LNCAP (cell line): ENCODE results near the gene TRIM32.

Experiments
- CTCF ChIP-seq: fragments of 450-650 bp; IDR thresholded peaks from 2 replicates; pipeline ENCODE4 v1.5.1; 2017; ENCODE audit warnings: mild to moderate bottlenecking

The TRIM32 gene

GRCh38 chr9:116701940-116702642 is 15.0 kb downstream of the TRIM32 start:
- TF ChIP-seq CTCF: no peak

GRCh38 chr9:116703634-116704033 is 16.5 kb downstream of the TRIM32 start:
- no peak for TF ChIP-seq CTCF

- no peak for TF ChIP-seq CTCF
Observed at GRCh38 chr9:116704470-116704869, 17.4 kb downstream of the TRIM32 start.

GRCh38 chr9:116705531-116705930 is 18.4 kb downstream of the TRIM32 start:
- TF ChIP-seq CTCF: no peak

- TF ChIP-seq CTCF: no peak
Observed at GRCh38 chr9:116706310-116707290, 19.5 kb downstream of the TRIM32 start.

DNA sequence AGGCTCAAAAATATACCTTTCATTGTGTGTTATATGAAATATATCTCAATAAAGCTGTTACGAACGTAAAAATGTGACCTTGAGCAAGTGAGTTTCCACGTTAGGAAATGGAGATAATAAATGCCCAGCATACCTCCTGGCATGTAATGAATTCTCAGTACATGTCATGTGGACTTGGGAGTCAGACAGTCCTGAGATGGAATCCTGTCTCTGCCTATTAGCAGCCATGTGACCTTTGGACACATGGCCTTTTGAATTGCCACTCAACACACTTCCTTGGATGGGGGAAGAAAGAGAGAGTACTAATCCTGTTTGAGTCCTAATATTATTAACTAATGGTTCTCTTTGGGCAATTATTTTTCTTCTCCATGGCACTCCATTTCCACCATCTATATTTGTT is 25.7 kb downstream of the TRIM32 start:
- no peak for TF ChIP-seq CTCF

- no peak for TF ChIP-seq CTCF
Observed at GRCh38 chr9:116713271-116713670, 26.2 kb downstream of the TRIM32 start.
